CD4-positive, alpha-beta T cell (primary cell): ENCODE data around the gene CYP2C18. TPM values are rescaled to one million over a fixed set of nuclear protein-coding genes. Genes with fewer than 3 reads are reported as not detected.
"Not testable (repeated sequence)": the region's sequence is repeated elsewhere in the genome, so short reads cannot be mapped to it uniquely, and the experiment has no call there.

Experiments
- ATAC-seq: fragments of 200-7000 bp; cut with Tn5 transposase; one replicate; pipeline ENCODE4 v1.10.0; 2022; ENCODE audit warnings: mild to moderate bottlenecking; ENCODE audit not compliant: poor library complexity
- CTCF ChIA-PET: fragments of 350-600 bp; sonication (Branson Sonifier 250); formaldehyde crosslinking; loops from one replicate; lab custom pipeline; 2021; ENCODE audit warnings: antibody characterized with exemption, inconsistent platforms; lab: Charles Lee
- POLR2A ChIA-PET: fragments of 350-600 bp; sonication (Branson Sonifier 250); formaldehyde crosslinking; loops from one replicate; lab custom pipeline; 2021; ENCODE audit warnings: antibody characterized with exemption, inconsistent platforms; lab: Charles Lee
- DNase-seq, 14 experiments: peaks; one replicate each; pipeline ENCODE4 v3.0.0-alpha.2; 2013 to 2020; ENCODE audit warnings: mixed read lengths in 2 of 14
- H3K27ac ChIP-seq, 2 donors: one replicate each; pipeline versions ENCODE4 v1.5.1 to v1.7.0; 2013; ENCODE audit warnings: low read length in 2 of 2, low read depth in 1 of 2, mild to moderate bottlenecking in 1 of 2
- H3K27me3 ChIP-seq, 2 experiments: 1 replicate in 1 of 2; 2 replicates in 1 of 2; pipeline versions ENCODE4 v1.6.1 to v1.7.0; 2013; ENCODE audit warnings: low read length in 2 of 2, control low read depth in 1 of 2, mild to moderate bottlenecking in 1 of 2, moderate library complexity in 1 of 2; ENCODE audit not compliant: insufficient read depth in 2 of 2, control insufficient read depth in 1 of 2
- H3K36me3 ChIP-seq: one replicate; pipeline ENCODE4 v1.6.1; 2013; ENCODE audit warnings: low read length, control low read depth; ENCODE audit not compliant: insufficient read depth
- H3K4me1 ChIP-seq: one replicate; pipeline ENCODE4 v1.6.1; 2013; ENCODE audit warnings: low read length, control low read depth; ENCODE audit not compliant: insufficient read depth
- H3K4me3 ChIP-seq: one replicate; pipeline ENCODE4 v1.5.1; 2013; ENCODE audit warnings: mild to moderate bottlenecking, low read length, moderate library complexity
- H3K9me3 ChIP-seq, 2 experiments: 1 replicate in 1 of 2; 2 replicates in 1 of 2; pipeline versions ENCODE4 v1.6.1 to v1.7.0; 2013; ENCODE audit warnings: low read length in 2 of 2, mild to moderate bottlenecking in 2 of 2, control low read depth in 1 of 2, moderate library complexity in 1 of 2; ENCODE audit not compliant: control insufficient read depth in 1 of 2, insufficient read depth in 1 of 2
- H3K27ac Mint-ChIP-seq: one replicate; pipeline ENCODE4 v1.8.0; 2020; ENCODE audit warnings: mixed read lengths
- H3K27me3 Mint-ChIP-seq: one replicate; pipeline ENCODE4 v1.8.0; 2021; ENCODE audit warnings: mixed read lengths
- H3K36me3 Mint-ChIP-seq: one replicate; pipeline ENCODE4 v1.8.0; 2021; ENCODE audit warnings: low read depth, mixed read lengths
- H3K4me1 Mint-ChIP-seq: one replicate; pipeline ENCODE4 v1.8.0; 2021; ENCODE audit warnings: low read depth, mixed read lengths
- H3K4me3 Mint-ChIP-seq: one replicate; pipeline ENCODE4 v1.8.0; 2020; ENCODE audit warnings: mild to moderate bottlenecking, mixed read lengths
- H3K9me3 Mint-ChIP-seq: one replicate; pipeline ENCODE4 v1.8.0; 2020; ENCODE audit warnings: mixed read lengths
- CTCF ChIP-seq: fragments of 200-600 bp; IDR thresholded peaks from one replicate; pipeline ENCODE4 v1.8.0; 2022; ENCODE audit warnings: antibody characterized with exemption, mild to moderate bottlenecking
- intact Hi-C, 2 experiments: fragments of 100-400 bp; cut with DNase I in 1 of 2; cut with micrococcal nuclease in 1 of 2; formaldehyde crosslinking; loops; one replicate each; pipeline versions ENCODE4 v1.15.1 to v1.9.0; 2023 to 2025; cut with DNase I, micrococcal nuclease
- polyA plus RNA-seq, 2 donors: library from polyadenylated mRNA; unstranded; fragments of 120-200 nt; gene quantifications; one replicate each; pipeline ENCODE4 v1.2.1, GENCODE V29; 2013
- total RNA-seq, 174 experiments: library from RNA in 2 of 174; stranded (reverse) in 2 of 174; gene quantifications; one replicate each; pipeline ENCODE4 v1.2.3 and lab custom pipeline; 2021 to 2026

Gene CYP2C18
- total RNA-seq (not detected), total RNA-seq (lab: John Stamatoyannopoulos, UW) (0 to 0.67 (median 0) reads per million in 172 experiments)
- polyA plus RNA-seq (2013, experiment 1 of 2), result not detected
- polyA plus RNA-seq (2013, experiment 2 of 2), result not detected

- H3K4me3 ChIP-seq, result no peak within 1 kb of the TSS
- TF ChIP-seq CTCF, result no peak
- ChIA-PET POLR2A (no interaction called here), CTCF (no interaction called here)
- intact Hi-C loops, result no loop called here
- H3K36me3 ChIP-seq, result no peaks in the 10 kb centered on the region
- H3K27ac Mint-ChIP-seq, result no peak within 1 kb of the TSS
- no peaks in the 10 kb centered on the region for H3K4me1 Mint-ChIP-seq
- H3K27me3 Mint-ChIP-seq, result peaks cover 5% of the 10 kb centered on the region
- no peak within 1 kb of the TSS for H3K4me3 Mint-ChIP-seq
- no peak for DNase-seq
- no peak within 1 kb of the TSS for H3K27ac ChIP-seq
- H3K4me1 ChIP-seq, result no peaks in the 10 kb centered on the region
- H3K27me3 ChIP-seq, result no peaks in the 10 kb centered on the region
- H3K9me3 ChIP-seq, result peaks cover 0 to 4% of the 10 kb centered on the region in 2 experiments
- no peaks in the 10 kb centered on the region for H3K36me3 Mint-ChIP-seq
- no peak for ATAC-seq
- no peaks in the 10 kb centered on the region for H3K9me3 Mint-ChIP-seq
Observed at GRCh38 chr10:94683214-94684054, at the start of gene CYP2C18. TSS of gene CYP2C18 (plus strand) at chr10:94683729. CDS start at chr10:94683820, 91 bp downstream.

GRCh38 chr10:94638097-94638496 lies 45.4 kb upstream of the CYP2C18 start:
- ATAC-seq, H3K27ac ChIP-seq, H3K4me3 Mint-ChIP-seq, H3K36me3 Mint-ChIP-seq, intact Hi-C loops, H3K27ac Mint-ChIP-seq, DNase-seq, POLR2A ChIA-PET, H3K27me3 ChIP-seq, H3K4me1 ChIP-seq, H3K36me3 ChIP-seq, CTCF ChIA-PET, H3K4me1 Mint-ChIP-seq, H3K4me3 ChIP-seq: not testable (repeated sequence)
- peaks cover 8 to 14% of the 10 kb centered on the region in 2 experiments for H3K9me3 ChIP-seq
- Mint-ChIP-seq H3K9me3 (peaks cover 14% of the 10 kb centered on the region), H3K27me3 (peaks cover 17% of the 10 kb centered on the region)

DNA sequence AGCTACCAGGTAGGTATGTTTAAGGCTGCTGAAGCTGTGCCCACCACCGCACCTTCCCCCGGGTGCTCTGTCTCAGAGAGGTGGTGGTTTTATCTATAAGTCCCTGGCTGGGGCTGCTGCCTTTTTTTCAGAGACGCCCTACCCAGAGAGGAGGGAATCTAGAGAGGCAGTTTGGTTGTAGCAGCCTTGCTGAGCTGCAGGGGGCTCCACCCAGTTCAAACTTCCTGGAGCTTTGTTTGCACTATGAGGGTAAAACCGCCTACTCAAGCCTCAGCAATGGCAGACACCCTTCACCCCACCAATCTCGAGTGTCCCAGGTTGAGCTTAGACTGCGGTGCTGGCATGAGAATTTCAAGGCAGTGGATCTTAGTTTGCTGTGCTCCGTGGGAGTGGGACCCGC lies 43.6 kb upstream of the CYP2C18 start:
- H3K36me3 Mint-ChIP-seq, result peaks cover 3% of the 10 kb centered on the region
- no peak overlapping the region for H3K27ac Mint-ChIP-seq
- CTCF ChIA-PET, result no interaction called here
- H3K36me3 ChIP-seq, result no peaks in the 10 kb centered on the region
- H3K9me3 ChIP-seq, result peaks cover 4 to 8% of the 10 kb centered on the region in 2 experiments
- H3K4me1 Mint-ChIP-seq, result no peaks in the 10 kb centered on the region
- H3K27me3 Mint-ChIP-seq, result peaks cover 17% of the 10 kb centered on the region
- TF ChIP-seq CTCF, result no peak
- H3K4me1 ChIP-seq, result no peaks in the 10 kb centered on the region
- H3K27ac ChIP-seq, result no peak overlapping the region
- H3K9me3 Mint-ChIP-seq, result peaks cover 14% of the 10 kb centered on the region
- DNase-seq (no peak), ATAC-seq (no peak)
- H3K4me3 Mint-ChIP-seq, result no peak overlapping the region
- no peak overlapping the region for H3K4me3 ChIP-seq
- H3K27me3 ChIP-seq, result no peaks in the 10 kb centered on the region
- POLR2A ChIA-PET, result no interaction called here
- intact Hi-C loops, result no loop called here
